GM18907 (cell line): ENCODE measurements around the gene SLC20A1.
A peak's percentile ranks its signal among the peaks of the same experiment; 100 is the strongest.

Experiments
- ATAC-seq: cut with Tn5 transposase; IDR thresholded peaks from one replicate; pipeline ENCODE4 v1.9.1; 2021; ENCODE audit warnings: mild to moderate bottlenecking, moderate library complexity; ENCODE audit not compliant: unreplicated experiment

The SLC20A1 gene

DNA sequence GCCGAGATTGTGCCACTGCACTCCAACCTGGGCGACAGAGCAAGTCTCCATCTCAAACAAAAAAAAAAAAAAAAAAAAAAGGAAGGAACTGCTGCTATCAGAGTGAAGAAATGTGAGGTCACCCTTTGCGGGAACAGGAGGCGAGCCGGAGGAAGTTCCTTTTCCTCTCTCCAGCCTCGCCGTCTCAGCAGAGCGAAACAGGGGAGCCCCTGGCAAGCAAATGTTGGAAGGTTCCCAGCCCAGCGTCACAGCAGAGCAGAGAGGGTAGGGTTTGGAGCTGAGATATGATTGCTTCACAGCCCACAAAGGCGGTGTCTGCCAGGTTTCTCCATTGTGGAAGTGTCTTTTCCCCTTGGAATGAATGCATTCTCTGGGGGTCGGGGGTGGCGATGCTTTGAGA, 28.5 kb downstream of the SLC20A1 start:
- no peak for ATAC-seq

DNA sequence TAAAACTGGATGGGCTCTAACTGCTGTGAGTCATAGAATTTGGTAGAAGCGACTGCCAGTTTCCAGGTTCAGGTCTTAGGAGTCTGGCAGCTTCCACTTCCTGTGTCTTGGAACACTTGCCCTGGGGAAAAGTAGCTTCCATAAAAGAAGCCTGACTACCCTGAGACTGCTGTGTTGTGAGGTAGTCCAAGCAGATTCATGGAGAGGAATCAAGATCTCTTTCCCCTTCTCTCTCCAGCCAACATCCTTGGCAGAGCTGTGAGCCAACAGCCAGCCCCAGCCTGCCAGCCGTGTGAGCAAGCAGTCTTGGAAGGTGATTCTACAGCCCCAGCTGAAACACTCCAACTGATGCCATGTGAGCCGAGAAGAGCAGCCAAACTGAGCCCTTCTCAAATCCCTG, 33.7 kb downstream of the SLC20A1 start:
- no peak for ATAC-seq

GRCh38 chr2:112680666-112681101, 34.9 kb downstream of the SLC20A1 start:
- ATAC-seq, result no peak

DNA sequence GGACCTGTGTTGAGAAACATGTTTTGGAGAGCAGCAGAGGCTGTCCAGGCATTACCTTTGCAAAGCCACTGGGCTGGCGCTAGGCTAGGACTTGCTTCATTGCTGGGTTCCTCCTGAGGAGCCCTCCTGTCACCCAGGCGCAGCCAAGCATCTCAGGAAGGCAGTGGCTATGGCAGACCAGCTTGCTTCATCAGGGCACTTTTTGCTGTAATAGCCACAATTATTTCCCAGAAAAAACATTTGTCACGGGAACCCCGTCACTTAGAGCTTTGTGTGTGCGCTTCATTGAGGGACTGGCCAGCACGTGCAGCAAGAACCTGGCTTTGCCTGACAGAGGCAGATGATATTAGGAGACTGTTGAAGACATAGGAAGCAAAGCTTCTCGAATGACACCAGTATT, 36.4 kb downstream of the SLC20A1 start:
- ATAC-seq, result no peak

GRCh38 chr2:112683550-112684414, 38.0 kb downstream of the SLC20A1 start:
- no peak for ATAC-seq

DNA sequence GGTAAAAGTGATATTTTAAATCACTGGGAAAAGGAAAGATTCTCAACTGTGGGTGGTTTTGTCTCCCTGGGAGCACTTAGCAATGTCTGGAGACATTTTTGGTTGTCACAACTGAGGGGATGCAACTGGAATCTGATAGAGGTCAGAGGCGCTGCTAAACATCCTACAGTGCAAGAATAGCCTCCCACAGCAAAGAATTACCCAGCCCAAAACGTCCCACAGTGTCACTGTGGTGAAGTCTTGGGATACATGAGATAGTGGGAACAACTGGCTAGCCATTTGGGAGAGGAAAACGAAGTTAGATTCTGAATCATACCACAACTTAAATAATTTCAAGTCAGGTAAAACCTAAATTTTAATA, 38.7 kb downstream of the SLC20A1 start:
- ATAC-seq, result no peak

GRCh38 chr2:112685271-112685884, 39.6 kb downstream of the SLC20A1 start:
- ATAC-seq, result no peak

DNA sequence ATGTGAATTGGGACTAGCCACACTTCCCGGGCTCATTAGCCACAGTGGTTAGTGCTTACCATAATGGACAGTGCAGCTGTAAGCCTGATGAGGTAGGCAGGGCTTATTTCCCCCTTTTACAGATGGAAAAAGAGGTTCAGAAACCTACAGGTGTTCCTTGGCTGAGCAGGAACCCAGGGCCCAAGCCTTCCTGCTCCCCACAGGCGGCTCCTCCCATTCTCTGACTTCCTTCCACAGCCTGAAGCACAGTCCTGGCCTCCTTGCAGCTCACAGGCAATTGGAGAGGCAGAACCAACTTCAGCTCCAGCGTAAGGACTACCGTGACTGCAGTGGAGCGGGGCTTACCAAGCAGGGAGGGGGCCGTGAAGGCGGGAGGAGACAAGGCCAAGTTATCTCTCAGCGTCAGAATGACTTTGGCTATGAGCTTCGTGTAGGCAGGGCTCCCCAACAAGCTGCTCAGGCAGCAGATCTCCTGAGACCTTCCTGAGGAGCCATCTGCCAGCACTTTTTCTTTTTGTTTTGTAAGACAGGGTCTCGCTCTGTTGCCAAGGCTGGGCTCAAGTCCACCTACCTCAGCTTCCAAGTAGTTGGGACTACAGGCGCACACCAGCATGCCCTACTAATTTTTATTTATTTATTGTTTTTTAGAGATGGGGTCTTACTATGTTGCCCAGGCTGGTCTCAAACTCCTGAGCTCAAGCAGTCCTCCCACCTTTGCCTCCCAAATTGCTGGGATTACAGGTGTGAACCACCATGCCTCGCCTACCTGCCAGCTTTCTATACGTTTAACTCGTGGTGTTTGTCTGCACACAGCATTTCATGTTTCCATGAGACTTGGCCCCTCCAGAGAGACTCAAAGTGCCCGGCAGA, 40.8 kb downstream of the SLC20A1 start:
- no peak for ATAC-seq

DNA sequence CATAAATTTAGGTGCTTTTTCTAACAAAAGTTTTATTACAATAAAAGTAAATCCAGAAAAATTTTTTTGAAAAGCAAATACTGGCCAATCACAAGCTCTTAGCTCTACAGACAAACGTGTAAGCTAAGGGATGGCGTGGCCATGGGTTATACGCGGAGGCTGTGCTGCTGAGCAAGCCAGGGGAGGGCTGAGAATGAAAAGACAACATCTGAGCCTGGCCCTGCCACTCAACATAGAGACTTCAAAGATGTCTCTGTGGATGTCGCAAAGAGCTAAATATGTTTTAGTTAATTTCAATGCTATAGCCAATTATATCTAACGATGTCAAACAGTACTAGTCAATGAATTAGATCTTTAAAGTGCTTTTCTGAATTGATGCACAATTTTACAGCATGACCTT, 41.8 kb downstream of the SLC20A1 start:
- no peak for ATAC-seq

GRCh38 chr2:112688086-112688880, 42.5 kb downstream of the SLC20A1 start:
- no peak for ATAC-seq

GRCh38 chr2:112690853-112691401, 45.2 kb downstream of the SLC20A1 start:
- peak; percentile 58 for ATAC-seq

GRCh38 chr2:112691881-112692281, 46.1 kb downstream of the SLC20A1 start:
- ATAC-seq, result no peak

GRCh38 chr2:112692495-112692911, 46.8 kb downstream of the SLC20A1 start:
- ATAC-seq, result peak; percentile 92

GRCh38 chr2:112692918-112693317, 47.2 kb downstream of the SLC20A1 start:
- ATAC-seq, result no peak

GRCh38 chr2:112693596-112693995, 47.9 kb downstream of the SLC20A1 start:
- no peak for ATAC-seq

- no peak for ATAC-seq
These were observed 48.4 kb downstream of the SLC20A1 start for GRCh38 chr2:112694182-112694581.

- no peak for ATAC-seq
These were observed 53.2 kb downstream of the SLC20A1 start for GRCh38 chr2:112698834-112699515.

GRCh38 chr2:112699984-112700667, 54.4 kb downstream of the SLC20A1 start:
- ATAC-seq, result no peak

DNA sequence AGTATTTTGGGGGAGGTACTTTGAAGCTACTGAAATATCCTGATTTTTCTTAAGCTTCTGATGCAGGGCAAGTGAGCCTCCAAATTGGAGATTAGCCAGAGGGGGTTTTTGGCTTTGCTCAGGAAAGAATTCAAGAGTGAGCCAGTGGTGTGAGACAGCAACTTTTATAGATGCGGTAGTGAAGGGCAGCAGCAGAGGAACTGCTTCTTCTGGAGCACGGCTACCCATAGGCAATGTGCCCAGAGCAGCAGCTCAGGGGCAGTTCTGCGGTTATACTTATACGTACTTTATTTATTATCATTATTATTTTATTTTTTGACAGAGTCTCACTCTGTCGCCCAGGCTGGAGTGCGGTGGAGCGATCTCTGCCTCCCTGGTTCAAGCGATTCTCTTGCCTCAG, 55.3 kb downstream of the SLC20A1 start:
- no peak for ATAC-seq
